GM12878 (cell line): ENCODE data around the gene NFE2L2.

Experiments used
- CREB1 ChIP-seq: IDR thresholded peaks from 2 replicates; pipeline ENCODE4 v1.6.1; 2012; ENCODE audit warnings: low read depth, mild to moderate bottlenecking, inconsistent platforms
- EZH2 ChIP-seq: IDR thresholded peaks from 2 replicates; pipeline ENCODE4 v1.6.1; 2012; ENCODE audit warnings: low read depth, mild to moderate bottlenecking, control low read depth, inconsistent platforms, low read length, borderline replicate concordance; ENCODE audit not compliant: control insufficient read depth
- MXI1 ChIP-seq: fragments of 150-350 bp; IDR thresholded peaks from 2 replicates; pipeline ENCODE4 v1.6.1; 2011; ENCODE audit warnings: low read depth, mild to moderate bottlenecking, inconsistent platforms, low read length, improper control_type of control experiment
- NBN ChIP-seq: fragments of 450-650 bp; IDR thresholded peaks from 2 replicates; pipeline ENCODE4 v1.6.1; 2016
- ZZZ3 ChIP-seq: IDR thresholded peaks from 2 replicates; pipeline ENCODE4 v1.6.1; 2011; ENCODE audit warnings: low read depth; ENCODE audit not compliant: control insufficient read depth, insufficient read length
- TF ChIP-seq, protein P1 (sequence below), 3 experiments: IDR thresholded peaks in 2 of 3; conservative IDR thresholded peaks in 1 of 3; 2 replicates each; pipeline ENCODE4 v1.5.1; 2011; ENCODE audit warnings: low read depth in 3 of 3, low read length in 3 of 3, mild to moderate bottlenecking in 3 of 3, control low read depth in 2 of 3, moderate library complexity in 2 of 3, inconsistent platforms in 1 of 3, mixed read lengths in 1 of 3; ENCODE audit not compliant: control insufficient read depth in 2 of 3, insufficient read depth in 1 of 3; ENCODE audit errors: extremely low read depth in 1 of 3
- TF ChIP-seq, protein P2 (sequence below): fragments of 150-350 bp; IDR thresholded peaks from 2 replicates; pipeline ENCODE4 v1.6.1; 2014; ENCODE audit warnings: mild to moderate bottlenecking, low read depth, low read length

DNA sequence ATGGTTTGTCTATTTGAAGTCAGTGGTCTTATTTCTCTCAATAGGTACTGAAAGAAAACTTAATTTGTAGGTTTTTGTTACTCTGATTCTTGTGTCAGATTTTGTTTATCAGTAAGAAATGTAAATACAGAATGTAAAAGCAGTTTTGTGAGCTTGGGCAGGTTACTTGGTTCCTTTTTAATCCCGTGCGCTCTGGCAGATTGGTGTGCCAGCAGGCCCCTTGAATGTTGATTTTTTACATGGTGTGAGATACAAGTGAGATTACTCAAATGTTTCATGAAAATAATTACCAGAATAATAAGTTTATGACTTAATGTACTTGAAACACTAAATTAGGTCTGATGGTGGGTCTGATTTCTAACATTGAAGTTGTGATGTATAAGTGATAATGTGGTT is 38.6 kb downstream of the NFE2L2 start:
- TF ChIP-seq, protein P1, sequence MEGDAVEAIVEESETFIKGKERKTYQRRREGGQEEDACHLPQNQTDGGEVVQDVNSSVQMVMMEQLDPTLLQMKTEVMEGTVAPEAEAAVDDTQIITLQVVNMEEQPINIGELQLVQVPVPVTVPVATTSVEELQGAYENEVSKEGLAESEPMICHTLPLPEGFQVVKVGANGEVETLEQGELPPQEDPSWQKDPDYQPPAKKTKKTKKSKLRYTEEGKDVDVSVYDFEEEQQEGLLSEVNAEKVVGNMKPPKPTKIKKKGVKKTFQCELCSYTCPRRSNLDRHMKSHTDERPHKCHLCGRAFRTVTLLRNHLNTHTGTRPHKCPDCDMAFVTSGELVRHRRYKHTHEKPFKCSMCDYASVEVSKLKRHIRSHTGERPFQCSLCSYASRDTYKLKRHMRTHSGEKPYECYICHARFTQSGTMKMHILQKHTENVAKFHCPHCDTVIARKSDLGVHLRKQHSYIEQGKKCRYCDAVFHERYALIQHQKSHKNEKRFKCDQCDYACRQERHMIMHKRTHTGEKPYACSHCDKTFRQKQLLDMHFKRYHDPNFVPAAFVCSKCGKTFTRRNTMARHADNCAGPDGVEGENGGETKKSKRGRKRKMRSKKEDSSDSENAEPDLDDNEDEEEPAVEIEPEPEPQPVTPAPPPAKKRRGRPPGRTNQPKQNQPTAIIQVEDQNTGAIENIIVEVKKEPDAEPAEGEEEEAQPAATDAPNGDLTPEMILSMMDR (IDR thresholded peaks at IDR 0.05 in 2 of 3, conservative IDR thresholded peaks at IDR 0.05 in 1 of 3; ENCODE audit: control insufficient read depth in 2 of 3, extremely low read depth in 1 of 3, insufficient read depth in 1 of 3, low read depth in 3 of 3, low read length in 3 of 3), result no peak
- no peak for TF ChIP-seq CREB1
- TF ChIP-seq NBN, result no peak
- TF ChIP-seq ZZZ3, result no peak
- TF ChIP-seq, protein P2, sequence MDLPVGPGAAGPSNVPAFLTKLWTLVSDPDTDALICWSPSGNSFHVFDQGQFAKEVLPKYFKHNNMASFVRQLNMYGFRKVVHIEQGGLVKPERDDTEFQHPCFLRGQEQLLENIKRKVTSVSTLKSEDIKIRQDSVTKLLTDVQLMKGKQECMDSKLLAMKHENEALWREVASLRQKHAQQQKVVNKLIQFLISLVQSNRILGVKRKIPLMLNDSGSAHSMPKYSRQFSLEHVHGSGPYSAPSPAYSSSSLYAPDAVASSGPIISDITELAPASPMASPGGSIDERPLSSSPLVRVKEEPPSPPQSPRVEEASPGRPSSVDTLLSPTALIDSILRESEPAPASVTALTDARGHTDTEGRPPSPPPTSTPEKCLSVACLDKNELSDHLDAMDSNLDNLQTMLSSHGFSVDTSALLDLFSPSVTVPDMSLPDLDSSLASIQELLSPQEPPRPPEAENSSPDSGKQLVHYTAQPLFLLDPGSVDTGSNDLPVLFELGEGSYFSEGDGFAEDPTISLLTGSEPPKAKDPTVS, result no peak
- no peak for TF ChIP-seq EZH2
- TF ChIP-seq MXI1, result no peak
